A673 (cell line): Measurements from ENCODE around the gene CEACAM6. TPM values are rescaled to one million over a fixed set of nuclear protein-coding genes. Genes with fewer than 3 reads are reported as not detected.
"Not testable (repeated sequence)": the region's sequence is repeated elsewhere in the genome, so short reads cannot be mapped to it uniquely, and the experiment has no call there.

ENCODE experiments used
- BruUV-seq: library from RNA; stranded (reverse); fragments of 400-500 nt; replicated peaks from 2 replicates; lab custom pipeline; 2021; lab: Mats Ljungman, UMichigan
- CTCF ChIA-PET: fragments of 300-600 bp; sonication (Branson Sonifier 250); formaldehyde crosslinking; loops from one replicate; lab custom pipeline; 2022; ENCODE audit warnings: antibody characterized with exemption; lab: Charles Lee
- POLR2A ChIA-PET: fragments of 300-600 bp; sonication (Branson Sonifier 250); formaldehyde crosslinking; loops from one replicate; lab custom pipeline; 2022; ENCODE audit warnings: antibody characterized with exemption; ENCODE audit not compliant: low non-redundant PET; lab: Charles Lee
- DNase-seq: peaks from one replicate; pipeline ENCODE4 v3.0.0-alpha.2; 2015; ENCODE audit warnings: low spot score
- H3K27ac ChIP-seq: fragments of 200-600 bp; sonication (generic); 2 replicates; pipeline ENCODE4 v1.5.1; 2016; ENCODE audit warnings: mixed run types, low read depth, mild to moderate bottlenecking, mixed read lengths, antibody characterized with exemption, low read length; ENCODE audit not compliant: poor library complexity, severe bottlenecking
- H3K27me3 ChIP-seq: fragments of 200-600 bp; sonication (generic); replicated peaks from 2 replicates; pipeline ENCODE4 v1.6.1; 2017; ENCODE audit warnings: mixed run types, low read depth, mild to moderate bottlenecking, mixed read lengths, antibody characterized with exemption, low read length; ENCODE audit not compliant: insufficient read depth, poor library complexity
- H3K36me3 ChIP-seq: fragments of 200-600 bp; sonication (generic); 2 replicates; pipeline ENCODE4 v1.6.1; 2016; ENCODE audit warnings: mixed run types, mild to moderate bottlenecking, mixed read lengths, antibody characterized with exemption, low read length; ENCODE audit not compliant: insufficient read depth, poor library complexity, severe bottlenecking
- H3K4me1 ChIP-seq: fragments of 200-600 bp; sonication (generic); 2 replicates; pipeline ENCODE4 v1.6.1; 2017; ENCODE audit warnings: mixed run types, mild to moderate bottlenecking, mixed read lengths, antibody characterized with exemption, low read length; ENCODE audit not compliant: insufficient read depth, poor library complexity, severe bottlenecking
- H3K4me3 ChIP-seq: fragments of 200-600 bp; sonication (generic); 2 replicates; pipeline ENCODE4 v1.5.1; 2016; ENCODE audit warnings: low read depth, mixed run types, mild to moderate bottlenecking, mixed read lengths, low read length; ENCODE audit not compliant: poor library complexity, severe bottlenecking
- H3K9me3 ChIP-seq: fragments of 200-600 bp; sonication (generic); 2 replicates; pipeline ENCODE4 v1.6.1; 2016; ENCODE audit warnings: mixed run types, low read depth, mild to moderate bottlenecking, mixed read lengths, antibody characterized with exemption, low read length; ENCODE audit not compliant: poor library complexity, severe bottlenecking
- EZH2 ChIP-seq: fragments of 200-600 bp; sonication (generic); IDR thresholded peaks from 2 replicates; pipeline ENCODE4 v1.6.1; 2017; ENCODE audit warnings: borderline replicate concordance, low read depth, mild to moderate bottlenecking, mixed read lengths, antibody characterized with exemption, low read length; ENCODE audit not compliant: poor library complexity, severe bottlenecking
- intact Hi-C: fragments of 100-400 bp; cut with micrococcal nuclease; formaldehyde crosslinking; loops from one replicate; pipeline ENCODE4 v1.10.0; 2022; ENCODE audit not compliant: unreplicated experiment
- total RNA-seq: library from RNA; stranded (reverse); gene quantifications from 2 replicates; pipeline ENCODE4 v1.2.3, GENCODE V29; 2021
- TF ChIP-seq, protein P1 (sequence below): fragments of 300-800, 200-600 bp; sonication (generic); conservative IDR thresholded peaks from 2 replicates; pipeline ENCODE4 v1.5.1; 2017; ENCODE audit warnings: low read depth, mild to moderate bottlenecking, antibody characterized with exemption, low read length, moderate library complexity, mixed read lengths

Gene CEACAM6
- total RNA-seq, 1 experiment from 2014 or later, result 2.4 TPM

GRCh38 chr19:41784743-41785142 lies 29.4 kb downstream of the CEACAM6 start:
- Histone ChIP-seq H3K27me3 (no peaks in the 10 kb centered on the region), H3K27ac (no peak overlapping the region), H3K36me3 (no peaks in the 10 kb centered on the region), H3K9me3 (no peaks in the 10 kb centered on the region), H3K4me1 (peaks cover 11% of the 10 kb centered on the region), H3K4me3 (no peak overlapping the region)
- POLR2A ChIA-PET, result no interaction called here
- no peak for DNase-seq
- CTCF ChIA-PET, result interaction anchor here (1.0 kb wide), 1 partner anchor 31 kb away, joined by 7 read pairs; no protein-coding TSS in a partner anchor
- BruUV-seq, result no TSS peak
- intact Hi-C loops, result loop anchor here (2.0 to 5.0 kb wide), 2 partner anchors 32 to 142 kb away; no protein-coding TSS in a partner anchor
- TF ChIP-seq, protein P1, sequence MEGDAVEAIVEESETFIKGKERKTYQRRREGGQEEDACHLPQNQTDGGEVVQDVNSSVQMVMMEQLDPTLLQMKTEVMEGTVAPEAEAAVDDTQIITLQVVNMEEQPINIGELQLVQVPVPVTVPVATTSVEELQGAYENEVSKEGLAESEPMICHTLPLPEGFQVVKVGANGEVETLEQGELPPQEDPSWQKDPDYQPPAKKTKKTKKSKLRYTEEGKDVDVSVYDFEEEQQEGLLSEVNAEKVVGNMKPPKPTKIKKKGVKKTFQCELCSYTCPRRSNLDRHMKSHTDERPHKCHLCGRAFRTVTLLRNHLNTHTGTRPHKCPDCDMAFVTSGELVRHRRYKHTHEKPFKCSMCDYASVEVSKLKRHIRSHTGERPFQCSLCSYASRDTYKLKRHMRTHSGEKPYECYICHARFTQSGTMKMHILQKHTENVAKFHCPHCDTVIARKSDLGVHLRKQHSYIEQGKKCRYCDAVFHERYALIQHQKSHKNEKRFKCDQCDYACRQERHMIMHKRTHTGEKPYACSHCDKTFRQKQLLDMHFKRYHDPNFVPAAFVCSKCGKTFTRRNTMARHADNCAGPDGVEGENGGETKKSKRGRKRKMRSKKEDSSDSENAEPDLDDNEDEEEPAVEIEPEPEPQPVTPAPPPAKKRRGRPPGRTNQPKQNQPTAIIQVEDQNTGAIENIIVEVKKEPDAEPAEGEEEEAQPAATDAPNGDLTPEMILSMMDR, result no peak
- no peak for TF ChIP-seq EZH2

- Histone ChIP-seq H3K27ac (no peak overlapping the region), H3K4me3 (no peak overlapping the region), H3K36me3 (no peaks in the 10 kb centered on the region), H3K27me3 (no peaks in the 10 kb centered on the region), H3K9me3 (no peaks in the 10 kb centered on the region), H3K4me1 (peaks cover 11% of the 10 kb centered on the region)
- TF ChIP-seq, protein P1, result peak; percentile 92
- no peak for TF ChIP-seq EZH2
- CTCF ChIA-PET, result interaction anchor here (0.7 kb wide), 1 partner anchor 190 kb away, joined by 5 read pairs; no protein-coding TSS in a partner anchor
- intact Hi-C loops, result loop anchor here (2.0 to 5.0 kb wide), 2 partner anchors 33 to 143 kb away; no protein-coding TSS in a partner anchor
- POLR2A ChIA-PET, result no interaction called here
- BruUV-seq, result no TSS peak
- peak; percentile 88 for DNase-seq
These were observed 30.3 kb downstream of the CEACAM6 start for GRCh38 chr19:41785653-41786052.

GRCh38 chr19:41787055-41787454 lies 31.7 kb downstream of the CEACAM6 start:
- POLR2A ChIA-PET, result no interaction called here
- no TSS peak for BruUV-seq
- TF ChIP-seq EZH2, result no peak
- TF ChIP-seq, protein P1, result no peak
- intact Hi-C loops, result loop anchor here (5.0 kb wide), 1 partner anchor 145 kb away; no protein-coding TSS in a partner anchor
- CTCF ChIA-PET, result no interaction called here
- no peaks in the 10 kb centered on the region for H3K27me3 ChIP-seq
- no peak for DNase-seq
- H3K27ac ChIP-seq, result no peak overlapping the region
- H3K4me3 ChIP-seq, result no peak overlapping the region
- no peaks in the 10 kb centered on the region for H3K9me3 ChIP-seq
- H3K36me3 ChIP-seq, result no peaks in the 10 kb centered on the region
- H3K4me1 ChIP-seq, result peaks cover 11% of the 10 kb centered on the region

DNA sequence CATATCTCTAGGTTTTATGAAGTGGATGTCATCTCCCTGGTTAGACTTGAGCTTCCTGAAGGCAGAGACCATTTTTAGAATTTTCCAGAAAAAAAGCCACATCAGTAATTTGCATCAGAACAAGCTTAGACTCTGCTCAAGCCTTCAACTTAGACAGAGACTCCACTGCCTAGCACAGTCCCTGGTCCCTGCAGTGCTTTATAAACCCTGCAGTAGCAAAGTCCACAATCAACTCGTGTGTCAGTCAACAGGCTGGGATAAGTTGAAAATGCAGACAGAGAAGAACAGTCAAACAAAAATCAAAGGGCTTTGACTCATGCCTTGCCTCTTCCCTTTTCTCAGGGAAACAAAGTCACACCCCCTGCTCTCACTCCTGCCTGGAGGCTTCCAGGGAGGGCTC lies 33.2 kb downstream of the CEACAM6 start:
- peaks cover 11% of the 10 kb centered on the region for H3K4me1 ChIP-seq
- H3K27ac ChIP-seq, POLR2A ChIA-PET, DNase-seq, BruUV-seq, H3K27me3 ChIP-seq, H3K36me3 ChIP-seq, H3K4me3 ChIP-seq, CTCF ChIA-PET, H3K9me3 ChIP-seq: not testable (repeated sequence)
- intact Hi-C loops, result loop anchor here (5.0 kb wide), 1 partner anchor 146 kb away; no protein-coding TSS in a partner anchor

DNA sequence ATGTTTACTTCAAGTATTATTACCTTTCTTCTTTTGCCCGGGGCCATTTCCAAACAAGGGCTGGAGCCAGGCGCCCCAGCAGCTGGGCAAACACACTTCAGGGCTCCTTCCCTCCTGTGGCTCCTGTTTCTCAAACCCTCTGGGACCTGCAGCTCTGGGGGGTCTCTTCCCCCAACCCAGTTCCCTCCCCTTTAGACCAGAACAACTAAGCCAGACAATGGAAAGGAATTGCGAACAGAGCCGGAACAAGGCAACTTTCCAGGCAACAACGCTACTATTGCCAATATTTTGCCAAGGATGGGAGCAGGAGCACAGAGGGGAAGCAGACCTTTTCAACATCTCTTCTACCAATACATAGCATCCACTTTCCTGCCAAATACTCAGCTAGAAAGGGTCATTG lies 33.7 kb downstream of the CEACAM6 start:
- H3K27me3 ChIP-seq, DNase-seq, H3K4me3 ChIP-seq, POLR2A ChIA-PET, H3K27ac ChIP-seq, BruUV-seq, H3K9me3 ChIP-seq, H3K36me3 ChIP-seq: not testable (repeated sequence)
- peaks cover 11% of the 10 kb centered on the region for H3K4me1 ChIP-seq
- intact Hi-C loops, result loop anchor here (5.0 kb wide), 1 partner anchor 147 kb away; no protein-coding TSS in a partner anchor
- CTCF ChIA-PET, result interaction anchor here (0.6 to 0.7 kb wide), 2 partner anchors 32 to 41 kb away, joined by 5 to 8 read pairs; no protein-coding TSS in a partner anchor
